HepG2 (cell line): Measurements from ENCODE around the gene PIP5K1A. TPM values are rescaled to one million over a fixed set of nuclear protein-coding genes. Genes with fewer than 3 reads are reported as not detected.

Experiments used
- AGO1 ChIP-seq: fragments of 200-400 bp; formaldehyde crosslinking; IDR thresholded peaks from 2 replicates; pipeline ENCODE4 v1.6.1; 2017; ENCODE audit warnings: mild to moderate bottlenecking, low read depth, low read length, moderate library complexity; ENCODE audit not compliant: poor library complexity, severe bottlenecking
- FOXP1 ChIP-seq, 2 experiments: fragments of 450-650 bp in 1 of 2; IDR thresholded peaks; 2 replicates each; pipeline ENCODE4 v1.6.1; 2017 to 2018; ENCODE audit warnings: antibody characterized with exemption in 1 of 2
- HMGA1 ChIP-seq: sonication (generic); formaldehyde crosslinking; conservative IDR thresholded peaks from 2 replicates; pipeline ENCODE4 v1.4.0; 2020; ENCODE audit warnings: missing genetic modification reagents
- HNRNPLL ChIP-seq: fragments of 200-400 bp; formaldehyde crosslinking; IDR thresholded peaks from 2 replicates; pipeline ENCODE4 v1.6.1; 2017; ENCODE audit warnings: mild to moderate bottlenecking, low read depth, low read length; ENCODE audit not compliant: poor library complexity, severe bottlenecking
- MYC ChIP-seq: sonication (generic); formaldehyde crosslinking; IDR thresholded peaks from 2 replicates; pipeline ENCODE4 v1.9.0; 2021; ENCODE audit warnings: missing genetic modification reagents, borderline replicate concordance
- NFE2L1 ChIP-seq: sonication (generic); formaldehyde crosslinking; IDR thresholded peaks from 2 replicates; pipeline ENCODE4 v1.4.0; 2020; ENCODE audit warnings: missing genetic modification reagents, mild to moderate bottlenecking, borderline replicate concordance
- NONO ChIP-seq, 2 experiments: fragments of 450-650 bp in 1 of 2; sonication (generic) in 1 of 2; formaldehyde crosslinking in 1 of 2; IDR thresholded peaks in 1 of 2; conservative IDR thresholded peaks in 1 of 2; 2 replicates each; pipeline versions ENCODE4 v1.6.1 to v1.8.0; 2017 to 2022; ENCODE audit warnings: mild to moderate bottlenecking in 1 of 2, missing genetic modification reagents in 1 of 2, moderate library complexity in 1 of 2
- PHF21A ChIP-seq: sonication (generic); formaldehyde crosslinking; IDR thresholded peaks from 2 replicates; pipeline ENCODE4 v1.5.0; 2020; ENCODE audit warnings: mild to moderate bottlenecking, missing genetic modification reagents
- RBFOX2 ChIP-seq: fragments of 200-400 bp; formaldehyde crosslinking; IDR thresholded peaks from 2 replicates; pipeline ENCODE4 v1.6.1; 2017; ENCODE audit warnings: low read depth, mild to moderate bottlenecking, low read length
- REL ChIP-seq: sonication (generic); formaldehyde crosslinking; conservative IDR thresholded peaks from 2 replicates; pipeline ENCODE4 v1.8.0; 2022; ENCODE audit warnings: mild to moderate bottlenecking, missing genetic modification reagents, moderate library complexity
- SP2 ChIP-seq: sonication (generic); formaldehyde crosslinking; IDR thresholded peaks from 2 replicates; pipeline ENCODE4 v1.5.1; 2020; ENCODE audit warnings: mild to moderate bottlenecking, missing genetic modification reagents
- TSC22D2 ChIP-seq: sonication (generic); formaldehyde crosslinking; IDR thresholded peaks from 2 replicates; pipeline ENCODE4 v1.5.1; 2020; ENCODE audit warnings: missing genetic modification reagents, mild to moderate bottlenecking, borderline replicate concordance
- YEATS2 ChIP-seq: sonication (generic); formaldehyde crosslinking; IDR thresholded peaks from 2 replicates; pipeline ENCODE4 v1.4.0; 2020; ENCODE audit warnings: missing genetic modification reagents, borderline replicate concordance
- ZMYM4 ChIP-seq: sonication (generic); formaldehyde crosslinking; IDR thresholded peaks from 2 replicates; pipeline ENCODE4 v1.8.1; 2023; ENCODE audit warnings: mild to moderate bottlenecking, missing genetic modification reagents
- ZNF3 ChIP-seq: IDR thresholded peaks from 2 replicates; pipeline ENCODE4 v1.7.0; 2017; ENCODE audit warnings: inconsistent platforms
- ZNF598 ChIP-seq: sonication (generic); formaldehyde crosslinking; IDR thresholded peaks from 2 replicates; pipeline ENCODE4 v1.5.1; 2020; ENCODE audit warnings: mild to moderate bottlenecking, missing genetic modification reagents, borderline replicate concordance
- ZNF850 ChIP-seq: sonication (generic); formaldehyde crosslinking; conservative IDR thresholded peaks from 2 replicates; pipeline ENCODE4 v1.9.0; 2021; ENCODE audit warnings: mild to moderate bottlenecking, missing genetic modification reagents
- ZSCAN22 ChIP-seq: sonication (generic); formaldehyde crosslinking; IDR thresholded peaks from 2 replicates; pipeline ENCODE4 v1.4.0; 2020; ENCODE audit warnings: mild to moderate bottlenecking, missing genetic modification reagents
- polyA plus RNA-seq, 8 experiments: library from polyadenylated mRNA; depleted of rRNA in 3 of 8; stranded (reverse) in 7 of 8; unstranded in 1 of 8; fragments of >200 nt; fragmentation: Illumina TruSeq in 4 of 8; extraction: Trizol in 4 of 8; gene quantifications; 2 replicates each; pipeline versions ENCODE4 v1.2.1 to v1.2.3, GENCODE V29; 2011 to 2016; ENCODE audit warnings: low read depth in 4 of 8, missing spikeins in 1 of 8, mixed read lengths in 1 of 8; ENCODE audit not compliant: insufficient read depth in 1 of 8
- total RNA-seq, 5 experiments: library from RNA; depleted of rRNA; stranded (reverse); fragments of >200 nt; fragmentation: Illumina TruSeq; extraction: Trizol; gene quantifications; 2 replicates each; pipeline ENCODE4 v1.2.3, GENCODE V29; 2016; ENCODE audit warnings: low read depth in 1 of 5
- TF ChIP-seq, protein P1 (sequence below): sonication (generic); formaldehyde crosslinking; IDR thresholded peaks from 2 replicates; pipeline ENCODE4 v1.4.0; 2020; ENCODE audit warnings: missing genetic modification reagents
- TF ChIP-seq, protein P2 (sequence below): sonication (generic); formaldehyde crosslinking; IDR thresholded peaks from 2 replicates; pipeline ENCODE4 v1.8.0; 2022; ENCODE audit warnings: low read depth, missing genetic modification reagents
- TF ChIP-seq, protein P3 (sequence below): sonication (generic); formaldehyde crosslinking; IDR thresholded peaks from 2 replicates; pipeline ENCODE4 v1.4.0; 2020; ENCODE audit warnings: missing genetic modification reagents, mild to moderate bottlenecking, borderline replicate concordance

The PIP5K1A gene
- total and polyA plus RNA-seq, 2 of the 13 experiments (the other 11 are each of a cell fraction or from before 2014, with no cell fraction given) = 45.3 to 65.1 TPM

DNA sequence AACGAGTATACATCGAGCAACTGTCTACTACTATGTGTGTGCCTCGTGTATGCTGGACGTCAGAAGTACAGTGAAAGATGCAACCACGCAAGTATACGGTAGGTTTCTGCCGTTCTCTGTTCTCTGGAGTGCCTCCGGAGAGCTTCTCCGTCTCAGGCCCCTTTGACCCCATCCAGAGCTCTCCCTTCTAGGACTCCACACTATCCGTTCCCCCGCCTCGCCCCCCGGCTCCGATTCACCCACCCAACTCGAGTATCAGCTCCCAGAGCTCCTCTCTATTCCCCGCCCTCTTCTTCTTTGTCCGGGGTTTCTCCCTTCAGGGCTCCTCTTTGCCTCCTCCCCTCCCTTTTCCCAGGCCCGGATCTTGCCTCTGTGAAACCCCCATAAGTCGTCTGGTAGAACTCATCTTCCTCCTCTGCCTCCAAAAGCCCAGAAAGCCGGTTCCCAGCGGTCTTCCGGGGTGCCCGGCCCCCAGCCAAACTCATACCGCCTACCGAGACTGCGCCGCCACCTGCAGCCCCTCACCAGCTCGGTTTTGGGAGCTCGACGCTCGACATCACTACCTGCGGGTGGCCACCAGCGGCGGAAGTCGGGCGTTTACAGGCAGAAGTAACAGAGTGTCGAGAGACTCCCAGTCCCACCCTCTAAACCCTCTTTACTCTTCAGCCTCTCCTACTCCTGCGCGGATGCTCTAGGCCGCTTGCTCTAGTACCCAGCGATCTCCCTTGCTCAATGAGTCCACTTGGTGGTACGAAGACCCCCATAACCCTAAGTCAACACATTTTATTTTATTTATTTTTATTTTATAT lies 8.5 kb upstream of the PIP5K1A start, which contains the start of gene VPS72 (continued):
- TF ChIP-seq, protein P1, sequence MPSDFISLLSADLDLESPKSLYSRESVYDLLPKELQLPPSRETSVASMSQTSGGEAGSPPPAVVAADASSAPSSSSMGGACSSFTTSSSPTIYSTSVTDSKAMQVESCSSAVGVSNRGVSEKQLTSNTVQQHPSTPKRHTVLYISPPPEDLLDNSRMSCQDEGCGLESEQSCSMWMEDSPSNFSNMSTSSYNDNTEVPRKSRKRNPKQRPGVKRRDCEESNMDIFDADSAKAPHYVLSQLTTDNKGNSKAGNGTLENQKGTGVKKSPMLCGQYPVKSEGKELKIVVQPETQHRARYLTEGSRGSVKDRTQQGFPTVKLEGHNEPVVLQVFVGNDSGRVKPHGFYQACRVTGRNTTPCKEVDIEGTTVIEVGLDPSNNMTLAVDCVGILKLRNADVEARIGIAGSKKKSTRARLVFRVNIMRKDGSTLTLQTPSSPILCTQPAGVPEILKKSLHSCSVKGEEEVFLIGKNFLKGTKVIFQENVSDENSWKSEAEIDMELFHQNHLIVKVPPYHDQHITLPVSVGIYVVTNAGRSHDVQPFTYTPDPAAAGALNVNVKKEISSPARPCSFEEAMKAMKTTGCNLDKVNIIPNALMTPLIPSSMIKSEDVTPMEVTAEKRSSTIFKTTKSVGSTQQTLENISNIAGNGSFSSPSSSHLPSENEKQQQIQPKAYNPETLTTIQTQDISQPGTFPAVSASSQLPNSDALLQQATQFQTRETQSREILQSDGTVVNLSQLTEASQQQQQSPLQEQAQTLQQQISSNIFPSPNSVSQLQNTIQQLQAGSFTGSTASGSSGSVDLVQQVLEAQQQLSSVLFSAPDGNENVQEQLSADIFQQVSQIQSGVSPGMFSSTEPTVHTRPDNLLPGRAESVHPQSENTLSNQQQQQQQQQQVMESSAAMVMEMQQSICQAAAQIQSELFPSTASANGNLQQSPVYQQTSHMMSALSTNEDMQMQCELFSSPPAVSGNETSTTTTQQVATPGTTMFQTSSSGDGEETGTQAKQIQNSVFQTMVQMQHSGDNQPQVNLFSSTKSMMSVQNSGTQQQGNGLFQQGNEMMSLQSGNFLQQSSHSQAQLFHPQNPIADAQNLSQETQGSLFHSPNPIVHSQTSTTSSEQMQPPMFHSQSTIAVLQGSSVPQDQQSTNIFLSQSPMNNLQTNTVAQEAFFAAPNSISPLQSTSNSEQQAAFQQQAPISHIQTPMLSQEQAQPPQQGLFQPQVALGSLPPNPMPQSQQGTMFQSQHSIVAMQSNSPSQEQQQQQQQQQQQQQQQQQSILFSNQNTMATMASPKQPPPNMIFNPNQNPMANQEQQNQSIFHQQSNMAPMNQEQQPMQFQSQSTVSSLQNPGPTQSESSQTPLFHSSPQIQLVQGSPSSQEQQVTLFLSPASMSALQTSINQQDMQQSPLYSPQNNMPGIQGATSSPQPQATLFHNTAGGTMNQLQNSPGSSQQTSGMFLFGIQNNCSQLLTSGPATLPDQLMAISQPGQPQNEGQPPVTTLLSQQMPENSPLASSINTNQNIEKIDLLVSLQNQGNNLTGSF = 0 out of 2 replicates have a peak, but pooled peaks have one; percentile 24
- TF ChIP-seq NFE2L1 (CRISPR knock-in tag) = no peak
- no peak for TF ChIP-seq ZNF850 (CRISPR knock-in tag)
- TF ChIP-seq PHF21A (CRISPR knock-in tag) = peak; percentile 89
- TF ChIP-seq ZSCAN22 (CRISPR knock-in tag) = no peak
- TF ChIP-seq AGO1 = peak; percentile 46
- TF ChIP-seq HNRNPLL = peak; percentile 71
- TF ChIP-seq, protein P2, sequence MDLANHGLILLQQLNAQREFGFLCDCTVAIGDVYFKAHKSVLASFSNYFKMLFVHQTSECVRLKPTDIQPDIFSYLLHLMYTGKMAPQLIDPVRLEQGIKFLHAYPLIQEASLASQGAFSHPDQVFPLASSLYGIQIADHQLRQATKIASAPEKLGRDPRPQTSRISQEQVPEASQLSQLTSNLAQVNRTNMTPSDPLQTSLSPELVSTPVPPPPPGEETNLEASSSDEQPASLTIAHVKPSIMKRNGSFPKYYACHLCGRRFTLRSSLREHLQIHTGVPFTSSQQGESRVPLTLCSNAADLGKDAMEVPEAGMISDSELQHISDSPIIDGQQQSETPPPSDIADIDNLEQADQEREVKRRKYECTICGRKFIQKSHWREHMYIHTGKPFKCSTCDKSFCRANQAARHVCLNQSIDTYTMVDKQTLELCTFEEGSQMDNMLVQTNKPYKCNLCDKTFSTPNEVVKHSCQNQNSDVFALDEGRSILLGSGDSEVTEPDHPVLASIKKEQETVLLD (CRISPR knock-in tag) = peak; percentile 57; the same call in 1 of the 2 replicates
- TF ChIP-seq, protein P3, sequence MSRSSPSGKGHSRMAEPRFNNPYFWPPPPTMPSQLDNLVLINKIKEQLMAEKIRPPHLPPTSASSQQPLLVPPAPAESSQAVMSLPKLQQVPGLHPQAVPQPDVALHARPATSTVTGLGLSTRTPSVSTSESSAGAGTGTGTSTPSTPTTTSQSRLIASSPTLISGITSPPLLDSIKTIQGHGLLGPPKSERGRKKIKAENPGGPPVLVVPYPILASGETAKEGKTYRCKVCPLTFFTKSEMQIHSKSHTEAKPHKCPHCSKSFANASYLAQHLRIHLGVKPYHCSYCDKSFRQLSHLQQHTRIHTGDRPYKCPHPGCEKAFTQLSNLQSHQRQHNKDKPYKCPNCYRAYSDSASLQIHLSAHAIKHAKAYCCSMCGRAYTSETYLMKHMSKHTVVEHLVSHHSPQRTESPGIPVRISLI (CRISPR knock-in tag) = no peak
- no peak for TF ChIP-seq REL (CRISPR knock-in tag)
- peak; percentile 95 for TF ChIP-seq YEATS2 (CRISPR knock-in tag)
- TF ChIP-seq HMGA1 (CRISPR knock-in tag) = no peak
- TF ChIP-seq RBFOX2 = peak; percentile 82
- no peak for TF ChIP-seq FOXP1 (IDR thresholded peaks at IDR 0.05)
- TF ChIP-seq FOXP1 (CRISPR knock-in tag; IDR thresholded peaks at IDR 0.05) = 0 out of 2 replicates have a peak, but pooled peaks have one; percentile 11
- no peak for TF ChIP-seq ZNF598 (CRISPR knock-in tag)
- TF ChIP-seq NONO (IDR thresholded peaks at IDR 0.05) = no peak
- TF ChIP-seq NONO (CRISPR knock-in tag; conservative IDR thresholded peaks at IDR 0.05) = peak; percentile 82
- peak; percentile 71 for TF ChIP-seq ZMYM4 (CRISPR knock-in tag)
- TF ChIP-seq TSC22D2 (CRISPR knock-in tag) = peak; percentile 30; the same call in 1 of the 2 replicates
- no peak for TF ChIP-seq SP2
- peak; percentile 88; the same call in 1 of the 2 replicates for TF ChIP-seq MYC (CRISPR knock-in tag)
- TF ChIP-seq ZNF3 (CRISPR knock-in tag) = no peak
